GM23248 (cell line): ENCODE data around the gene HTT. TPM values are rescaled to one million over a fixed set of nuclear protein-coding genes. Genes with fewer than 3 reads are reported as not detected.
"Not testable (repeated sequence)": the region's sequence is repeated elsewhere in the genome, so short reads cannot be mapped to it uniquely, and the experiment has no call there.

ENCODE experiments used
- DNase-seq: peaks from one replicate; pipeline ENCODE4 v3.0.0-alpha.2; 2015
- H2AFZ ChIP-seq: fragments of 200-600 bp; sonication (generic); 2 replicates; pipeline ENCODE4 v1.6.1; 2016; ENCODE audit warnings: antibody characterized with exemption
- H3F3A ChIP-seq: fragments of 200-600 bp; sonication (generic); 2 replicates; pipeline ENCODE4 v1.6.1; 2016; ENCODE audit warnings: mild to moderate bottlenecking, antibody characterized with exemption, mixed run types; ENCODE audit not compliant: insufficient read depth
- H3K27ac ChIP-seq: fragments of 200-600 bp; sonication (generic); 2 replicates; pipeline ENCODE4 v1.5.1; 2016; ENCODE audit warnings: mild to moderate bottlenecking
- H3K27me3 ChIP-seq: fragments of 200-600 bp; sonication (generic); replicated peaks from 2 replicates; pipeline ENCODE4 v1.6.1; 2016; ENCODE audit warnings: mild to moderate bottlenecking; ENCODE audit not compliant: insufficient read depth
- H3K36me3 ChIP-seq: fragments of 200-600 bp; sonication (generic); 2 replicates; pipeline ENCODE4 v1.6.1; 2016; ENCODE audit warnings: low read depth, mild to moderate bottlenecking
- H3K4me1 ChIP-seq: fragments of 200-600 bp; sonication (generic); 2 replicates; pipeline ENCODE4 v1.6.1; 2016; ENCODE audit warnings: mild to moderate bottlenecking; ENCODE audit not compliant: insufficient read depth
- H3K4me2 ChIP-seq: fragments of 200-600 bp; sonication (generic); one replicate; pipeline ENCODE4 v1.6.1; 2016; ENCODE audit warnings: mild to moderate bottlenecking; ENCODE audit not compliant: unreplicated experiment
- H3K4me3 ChIP-seq: fragments of 200-600 bp; sonication (generic); 2 replicates; pipeline ENCODE4 v1.5.1; 2016; ENCODE audit warnings: mild to moderate bottlenecking
- H3K79me2 ChIP-seq: fragments of 200-600 bp; sonication (generic); 2 replicates; pipeline ENCODE4 v1.6.1; 2016; ENCODE audit warnings: mild to moderate bottlenecking; ENCODE audit not compliant: insufficient read depth
- H3K9ac ChIP-seq: fragments of 200-600 bp; sonication (generic); 2 replicates; pipeline ENCODE4 v1.6.1; 2016; ENCODE audit warnings: mild to moderate bottlenecking
- H3K9me2 ChIP-seq: fragments of 200-600 bp; sonication (generic); 2 replicates; pipeline ENCODE4 v1.6.1; 2016; ENCODE audit warnings: mixed run types, mild to moderate bottlenecking, moderate library complexity; ENCODE audit not compliant: insufficient read depth
- H3K9me3 ChIP-seq: fragments of 200-600 bp; sonication (generic); one replicate; pipeline ENCODE4 v1.6.1; 2017; ENCODE audit warnings: low read depth
- H4K20me1 ChIP-seq: fragments of 200-600 bp; sonication (generic); 2 replicates; pipeline ENCODE4 v1.6.0; 2016; ENCODE audit not compliant: insufficient read depth
- EZH2 ChIP-seq: fragments of 200-600 bp; sonication (generic); IDR thresholded peaks from 2 replicates; pipeline ENCODE4 v1.6.1; 2018; ENCODE audit warnings: antibody characterized with exemption, mild to moderate bottlenecking; ENCODE audit not compliant: insufficient read depth, poor library complexity, severe bottlenecking
- EZH2phosphoT487 ChIP-seq: fragments of 200-600 bp; sonication (generic); IDR thresholded peaks from 2 replicates; pipeline ENCODE4 v1.6.1; 2018; ENCODE audit warnings: antibody characterized with exemption, moderate library complexity, mild to moderate bottlenecking, low read depth; ENCODE audit not compliant: insufficient read depth
- WGBS, 2 experiments: methylation state at CpG; one replicate each; pipeline ENCODE4 v1.1.6; 2015 to 2017; ENCODE audit warnings: low lambda C conversion rate in 2 of 2, low coverage in 1 of 2; ENCODE audit errors: missing lambda C conversion rate in 2 of 2; 5-methylcytosine and 5-hydroxymethylcytosine counted together
- in situ Hi-C: fragments of 300-500 bp; cut with MboI; formaldehyde crosslinking; loops from 2 replicates; pipeline ENCODE4 v1.15.0; 2020
- polyA plus RNA-seq: library from polyadenylated mRNA; unstranded; fragments of >200 nt; fragmentation: Nextera tagmentation; extraction: Ambion mirVana; gene quantifications from 2 replicates; pipeline ENCODE4 v1.2.1, GENCODE V29; 2016
- total RNA-seq: library from RNA; depleted of rRNA; stranded (reverse); fragments of >200 nt; shearing (Covaris generic); gene quantifications from 2 replicates; pipeline ENCODE4 v1.2.3, GENCODE V29; 2014

Gene HTT
- total and polyA plus RNA-seq, 2 experiments from 2014 or later, result 8.2 to 26.5 TPM

DNA sequence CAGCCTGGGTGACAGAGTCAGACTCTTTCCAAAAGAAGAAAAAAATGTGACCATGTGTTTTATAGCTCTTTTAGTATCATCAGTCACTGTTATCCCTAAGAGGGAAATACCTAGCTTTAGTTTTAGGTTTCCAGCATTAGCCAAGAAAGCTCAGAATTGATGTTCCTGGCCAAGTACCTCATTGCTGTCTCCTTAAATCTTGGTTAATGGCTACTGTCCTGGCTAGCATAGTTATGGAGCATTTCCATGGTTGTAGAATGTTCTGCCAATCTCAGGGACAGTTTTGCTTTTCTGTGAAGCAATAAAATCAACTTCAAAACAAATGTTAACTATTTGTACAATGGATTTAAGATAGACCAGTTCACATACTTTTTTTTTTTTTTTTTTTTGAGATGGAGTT lies 74.4 kb downstream of the HTT start:
- H3K27me3 ChIP-seq, result no peaks in the 10 kb centered on the region
- H3K4me3 ChIP-seq, result no peak overlapping the region
- H3K9me3 ChIP-seq, result no peaks in the 10 kb centered on the region
- in situ Hi-C loops, result no loop called here
- H3K36me3 ChIP-seq, result peaks cover 23% of the 10 kb centered on the region; the same call in 1 of the 2 replicates
- H3K79me2 ChIP-seq, result no peaks in the 10 kb centered on the region
- H3K4me2 ChIP-seq, result no peak overlapping the region
- H3K27ac ChIP-seq, result no peak overlapping the region
- no peaks in the 10 kb centered on the region for H3K4me1 ChIP-seq
- no peak for TF ChIP-seq EZH2phosphoT487
- no peak for TF ChIP-seq EZH2
- no peak overlapping the region for H3K9ac ChIP-seq
- no peak for DNase-seq
- no peaks in the 10 kb centered on the region for H4K20me1 ChIP-seq
- no peaks in the 10 kb centered on the region for H3K9me2 ChIP-seq
- H2AFZ ChIP-seq, result no peak overlapping the region
- H3F3A ChIP-seq, result 0 out of 2 replicates have a peak, but pooled peaks cover 5% of the 10 kb centered on the region

GRCh38 chr4:3151238-3151637 lies 76.8 kb downstream of the HTT start:
- H3K4me2 ChIP-seq, H3K4me3 ChIP-seq, H3K9me2 ChIP-seq, H3K27me3 ChIP-seq, H3K27ac ChIP-seq, H3K9me3 ChIP-seq, DNase-seq, in situ Hi-C loops, H3K79me2 ChIP-seq, H4K20me1 ChIP-seq, H3F3A ChIP-seq, H3K4me1 ChIP-seq, H3K9ac ChIP-seq, H2AFZ ChIP-seq: not testable (repeated sequence)
- H3K36me3 ChIP-seq, result peaks cover 22% of the 10 kb centered on the region; the same call in 1 of the 2 replicates
- WGBS, 2 experiments, result 100% methylated on average over 1 of the region's 1 CpG

DNA sequence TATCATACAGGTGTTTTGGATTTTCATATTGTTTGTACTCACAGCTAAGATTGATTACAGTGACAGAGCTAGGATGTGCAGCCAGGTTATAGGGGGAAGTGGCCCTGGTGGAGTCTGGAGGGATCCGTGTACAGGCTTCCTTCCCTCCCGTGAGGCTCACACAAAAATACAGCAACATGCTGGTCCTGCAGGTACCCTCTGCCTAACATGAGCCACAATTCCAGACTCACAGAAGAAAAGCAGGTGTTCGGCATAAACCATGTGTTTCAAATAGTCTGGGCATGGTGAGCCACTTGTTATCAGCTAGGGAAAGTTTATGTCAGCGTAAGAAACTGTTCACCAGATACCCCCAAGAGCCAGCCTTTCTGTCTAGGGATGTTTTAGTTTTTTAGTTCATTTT lies 82.9 kb downstream of the HTT start:
- Histone ChIP-seq H3K9ac (no peak overlapping the region), H3K36me3 (peaks cover 41% of the 10 kb centered on the region), H3K4me3 (no peak overlapping the region), H3K9me2 (no peaks in the 10 kb centered on the region), H3K4me2 (no peak overlapping the region), H3K9me3 (no peaks in the 10 kb centered on the region), H2AFZ (no peak overlapping the region), H4K20me1 (no peaks in the 10 kb centered on the region), H3K79me2 (peaks cover 13% of the 10 kb centered on the region; the same call in 1 of the 2 replicates), H3K4me1 (no peaks in the 10 kb centered on the region), H3F3A (no peaks in the 10 kb centered on the region), H3K27ac (no peak overlapping the region), H3K27me3 (no peaks in the 10 kb centered on the region)
- in situ Hi-C loops, result no loop called here
- WGBS, 2 experiments, result 77 to 81% methylated on average over 4 of the region's 4 CpGs
- TF ChIP-seq EZH2 (no peak), EZH2phosphoT487 (no peak)
- no peak for DNase-seq

DNA sequence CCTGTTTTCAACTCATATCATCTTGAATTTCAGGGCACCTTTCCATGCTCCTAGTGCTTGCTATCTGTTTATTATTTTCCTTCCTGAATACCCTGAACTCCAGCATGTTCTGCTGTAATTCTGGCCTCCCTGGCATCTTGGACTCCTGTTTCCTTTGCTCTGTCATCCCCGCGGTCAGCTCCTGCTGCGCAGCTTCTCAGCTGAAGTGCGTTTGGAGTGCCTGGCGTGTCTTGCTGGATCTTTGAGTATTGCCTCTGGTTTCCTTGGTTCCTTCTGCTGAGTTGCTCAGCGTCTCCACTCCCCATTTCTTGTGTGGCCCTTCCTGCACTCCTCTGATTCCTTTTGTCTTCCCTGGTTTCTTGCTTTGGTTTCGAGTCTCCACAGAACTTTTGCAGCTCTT lies 84.4 kb downstream of the HTT start:
- no peak for TF ChIP-seq EZH2phosphoT487
- no peak for TF ChIP-seq EZH2
- H3K9ac ChIP-seq, result no peak overlapping the region
- peaks cover 18% of the 10 kb centered on the region for H3K79me2 ChIP-seq
- 93% methylated on average over 7 of the region's 7 CpGs for WGBS, 2 experiments
- H3K9me2 ChIP-seq, result no peaks in the 10 kb centered on the region
- no peak overlapping the region for H3K4me2 ChIP-seq
- H3K36me3 ChIP-seq, result peaks cover 45% of the 10 kb centered on the region
- no peak overlapping the region for H2AFZ ChIP-seq
- H3K27ac ChIP-seq, result no peak overlapping the region
- in situ Hi-C loops, result no loop called here
- H3K9me3 ChIP-seq, result no peaks in the 10 kb centered on the region
- no peak overlapping the region for H3K4me3 ChIP-seq
- H3F3A ChIP-seq, result no peaks in the 10 kb centered on the region
- no peaks in the 10 kb centered on the region for H4K20me1 ChIP-seq
- no peak for DNase-seq
- H3K4me1 ChIP-seq, result no peaks in the 10 kb centered on the region
- no peaks in the 10 kb centered on the region for H3K27me3 ChIP-seq

DNA sequence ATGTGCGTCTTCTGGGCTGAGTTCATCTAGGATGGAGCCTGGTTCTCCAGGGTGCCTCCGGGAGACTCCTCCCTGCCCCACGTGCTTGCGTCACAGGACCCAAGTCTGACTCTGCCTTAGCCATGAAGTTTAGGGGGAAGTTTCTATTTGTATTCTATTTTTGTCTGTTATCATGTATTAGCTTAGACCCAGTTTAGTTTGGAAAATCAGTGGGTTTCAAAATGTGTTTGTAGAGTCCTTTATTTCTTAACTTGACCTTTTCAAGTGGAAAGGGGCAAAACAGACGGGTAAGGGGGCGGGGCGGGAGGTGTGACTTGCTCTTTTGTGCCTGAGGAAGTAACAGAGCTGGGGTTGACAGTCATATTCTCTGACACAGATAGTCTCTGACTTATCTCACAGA lies 86.0 kb downstream of the HTT start:
- no peak for DNase-seq
- Histone ChIP-seq H3K27ac (no peak overlapping the region), H4K20me1 (no peaks in the 10 kb centered on the region), H3K27me3 (no peaks in the 10 kb centered on the region), H3K79me2 (peaks cover 18% of the 10 kb centered on the region), H3K36me3 (peaks cover 45% of the 10 kb centered on the region), H2AFZ (no peak overlapping the region), H3K4me3 (no peak overlapping the region), H3K9ac (no peak overlapping the region), H3K4me2 (no peak overlapping the region), H3K4me1 (no peaks in the 10 kb centered on the region), H3K9me2 (no peaks in the 10 kb centered on the region), H3F3A (no peaks in the 10 kb centered on the region), H3K9me3 (no peaks in the 10 kb centered on the region)
- in situ Hi-C loops, result no loop called here
- TF ChIP-seq EZH2phosphoT487 (no peak), EZH2 (no peak)
- 94 to 98% methylated on average over 7 of the region's 7 CpGs for WGBS, 2 experiments

DNA sequence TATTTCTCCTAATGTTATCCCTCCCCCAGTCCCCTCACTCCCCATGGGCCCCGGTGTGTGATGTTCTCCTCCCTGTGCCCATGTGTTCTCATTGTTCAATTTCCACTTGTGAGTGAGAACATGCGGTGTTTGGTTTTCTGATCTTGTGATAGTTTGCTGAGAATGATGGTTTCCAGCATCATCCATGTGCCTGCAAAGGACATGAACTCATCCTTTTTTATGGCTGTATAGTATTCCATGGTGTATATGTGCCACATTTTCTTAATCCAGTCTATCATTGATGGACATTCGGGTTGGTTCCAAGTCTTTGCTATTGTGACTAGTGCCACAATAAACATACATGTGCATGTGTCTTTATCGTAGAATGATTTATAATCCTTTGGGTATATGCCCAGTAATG lies 86.6 kb downstream of the HTT start:
- H3K9me3 ChIP-seq, in situ Hi-C loops, H3K9ac ChIP-seq, H4K20me1 ChIP-seq, DNase-seq, H3K9me2 ChIP-seq, H3K27ac ChIP-seq, H2AFZ ChIP-seq, H3K4me1 ChIP-seq, H3K27me3 ChIP-seq, H3F3A ChIP-seq, H3K4me2 ChIP-seq, H3K4me3 ChIP-seq: not testable (repeated sequence)
- Histone ChIP-seq H3K79me2 (peaks cover 18% of the 10 kb centered on the region), H3K36me3 (peaks cover 41% of the 10 kb centered on the region)
- WGBS, 2 experiments, result 96 to 99% methylated on average over 4 of the region's 4 CpGs

DNA sequence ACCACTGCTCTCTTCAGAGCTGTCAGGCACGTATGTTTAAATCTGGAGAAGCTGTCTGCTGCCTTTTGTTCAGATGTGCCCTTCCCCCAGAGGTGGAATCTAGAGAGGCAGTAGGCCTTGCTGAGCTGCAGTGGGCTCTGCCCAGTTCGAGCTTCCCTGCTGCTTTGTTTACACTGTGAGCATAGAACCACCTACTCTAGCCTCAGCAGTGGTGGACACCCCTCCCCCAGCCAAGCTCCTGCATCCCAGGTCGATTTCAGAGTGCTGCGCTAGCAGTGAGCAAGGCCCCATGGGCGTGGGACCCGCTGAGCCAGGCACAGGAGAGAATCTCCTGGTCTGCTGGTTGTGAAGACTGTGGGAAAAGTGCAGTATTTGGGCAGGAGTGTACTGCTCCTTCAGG lies 92.0 kb downstream of the HTT start:
- Histone ChIP-seq H3K79me2 (peaks cover 40% of the 10 kb centered on the region), H3K36me3 (peaks cover 11% of the 10 kb centered on the region)
- H4K20me1 ChIP-seq, H3K4me2 ChIP-seq, H3K9me2 ChIP-seq, H2AFZ ChIP-seq, H3F3A ChIP-seq, in situ Hi-C loops, H3K4me3 ChIP-seq, H3K27me3 ChIP-seq, H3K9ac ChIP-seq, DNase-seq, H3K9me3 ChIP-seq, H3K27ac ChIP-seq, H3K4me1 ChIP-seq: not testable (repeated sequence)
- 91 to 96% methylated on average over 6 of the region's 6 CpGs for WGBS, 2 experiments
